HG03432 (cell line): ENCODE measurements around the gene DCBLD1.

Experiments
- ATAC-seq: cut with Tn5 transposase; IDR thresholded peaks from one replicate; pipeline ENCODE4 v1.9.1; 2021; ENCODE audit warnings: mild to moderate bottlenecking, moderate library complexity; ENCODE audit not compliant: unreplicated experiment

Gene DCBLD1

GRCh38 chr6:117521791-117522502, 39.5 kb downstream of the DCBLD1 start:
- ATAC-seq = no peak

DNA sequence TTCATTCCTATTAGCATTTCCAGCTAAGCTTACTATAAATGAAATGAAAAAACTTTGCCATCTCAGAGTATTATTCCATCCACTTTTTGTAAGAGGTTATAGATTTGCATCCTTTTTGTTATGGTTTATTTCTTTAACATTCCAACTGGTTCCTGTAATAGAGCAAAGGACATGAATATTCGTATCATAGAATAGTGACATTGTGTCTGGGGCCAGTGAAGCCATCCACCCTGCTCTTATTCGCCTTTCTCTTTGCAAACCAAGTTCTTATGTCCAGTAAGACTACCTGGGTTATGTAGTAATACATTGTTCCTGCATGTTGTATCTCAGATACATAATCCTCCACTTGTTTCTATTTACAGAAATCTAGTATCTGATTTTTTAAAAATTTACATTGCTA, 43.1 kb downstream of the DCBLD1 start:
- no peak for ATAC-seq

GRCh38 chr6:117530467-117531242, 48.2 kb downstream of the DCBLD1 start:
- no peak for ATAC-seq

DNA sequence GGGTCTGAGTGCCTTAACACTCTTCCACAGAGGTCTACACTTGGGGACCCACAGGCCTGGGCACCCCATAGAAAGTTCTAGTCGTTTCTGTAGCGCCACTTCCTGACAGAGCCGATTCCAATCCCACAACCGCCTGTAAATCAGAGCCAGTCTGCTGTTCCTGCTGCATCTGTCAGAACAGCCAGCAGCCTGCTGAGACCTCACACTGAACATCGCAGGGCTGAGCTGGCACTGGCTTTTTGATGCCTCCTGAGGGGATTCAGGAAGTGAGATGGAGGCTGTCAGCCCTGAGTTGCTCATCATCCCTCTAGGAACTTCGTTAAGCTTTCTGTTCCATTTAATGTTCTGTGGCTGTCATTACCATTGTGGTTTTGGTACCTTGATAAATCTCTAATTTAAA, 48.9 kb downstream of the DCBLD1 start:
- ATAC-seq = no peak

- ATAC-seq = no peak
Observed at GRCh38 chr6:117531809-117532725, 49.6 kb downstream of the DCBLD1 start.

GRCh38 chr6:117533775-117534174, 51.3 kb downstream of the DCBLD1 start:
- no peak for ATAC-seq

DNA sequence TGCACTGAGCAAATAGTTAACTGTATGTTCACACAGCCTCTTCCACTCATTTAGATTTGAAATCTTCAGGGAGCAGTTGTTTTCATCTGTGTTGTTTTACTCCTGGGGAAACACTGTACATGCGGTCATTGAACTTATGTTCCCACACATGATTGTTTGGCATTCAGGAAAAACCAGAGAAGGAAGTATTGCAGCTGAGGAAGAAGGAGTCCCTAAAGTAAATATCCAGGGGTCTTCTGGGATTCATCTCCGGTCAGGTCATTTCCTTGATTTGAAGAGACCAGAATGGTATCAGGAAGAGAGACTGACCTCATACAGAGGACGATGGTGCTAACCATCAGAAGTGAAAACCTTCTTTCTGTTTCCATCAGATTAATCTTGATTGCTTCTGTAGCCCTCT, 52.5 kb downstream of the DCBLD1 start:
- ATAC-seq = no peak

DNA sequence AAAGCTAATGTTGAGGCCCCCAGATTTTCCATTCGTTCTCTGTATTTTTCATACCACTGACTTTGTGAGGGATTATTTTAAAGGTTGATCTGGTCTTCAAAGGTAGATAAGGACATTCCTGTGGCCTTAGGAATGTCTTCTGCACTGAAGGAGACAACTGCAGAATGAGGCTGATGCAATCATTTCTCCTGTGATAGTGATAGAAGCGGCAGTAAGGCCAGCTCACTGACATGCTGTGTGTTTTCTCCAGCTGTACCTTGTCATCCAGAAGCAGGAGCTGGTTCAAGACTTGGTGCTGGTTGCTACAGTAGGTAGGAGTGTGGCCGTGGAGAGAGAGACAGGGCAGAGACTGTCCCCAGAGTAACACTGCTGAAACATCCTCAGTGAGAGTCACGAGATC, 53.8 kb downstream of the DCBLD1 start:
- no peak for ATAC-seq

DNA sequence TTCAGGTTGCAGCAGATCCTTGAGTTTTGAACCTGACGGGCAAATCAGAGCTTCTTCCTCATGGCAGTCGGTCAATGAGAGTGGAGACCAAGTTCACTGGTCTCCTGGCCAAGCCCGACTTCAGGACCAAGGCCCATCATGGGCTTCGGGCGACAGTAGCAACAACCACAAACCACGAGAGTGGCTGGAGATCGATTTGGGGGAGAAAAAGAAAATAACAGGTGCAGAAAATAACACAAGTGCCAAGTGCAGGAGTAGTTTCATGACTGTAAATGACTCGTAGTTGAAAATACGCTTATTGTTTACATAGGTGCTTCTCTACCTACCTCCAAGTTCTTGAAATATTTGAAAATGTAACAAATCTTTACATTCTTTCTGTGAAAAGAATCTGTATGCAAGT, 56.1 kb downstream of the DCBLD1 start:
- no peak for ATAC-seq

DNA sequence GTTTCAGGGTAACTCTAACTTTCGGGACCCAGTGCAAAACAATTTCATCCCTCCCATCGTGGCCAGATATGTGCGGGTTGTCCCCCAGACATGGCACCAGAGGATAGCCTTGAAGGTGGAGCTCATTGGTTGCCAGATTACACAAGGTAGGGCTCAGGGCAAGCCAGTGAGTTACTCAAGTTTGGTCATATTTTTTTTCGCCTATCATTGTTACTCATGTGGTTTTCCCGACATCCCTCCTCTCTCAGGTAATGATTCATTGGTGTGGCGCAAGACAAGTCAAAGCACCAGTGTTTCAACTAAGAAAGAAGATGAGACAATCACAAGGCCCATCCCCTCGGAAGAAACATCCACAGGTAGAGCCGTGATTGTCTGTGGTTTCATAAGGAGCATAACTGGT, 58.2 kb downstream of the DCBLD1 start:
- no peak for ATAC-seq

DNA sequence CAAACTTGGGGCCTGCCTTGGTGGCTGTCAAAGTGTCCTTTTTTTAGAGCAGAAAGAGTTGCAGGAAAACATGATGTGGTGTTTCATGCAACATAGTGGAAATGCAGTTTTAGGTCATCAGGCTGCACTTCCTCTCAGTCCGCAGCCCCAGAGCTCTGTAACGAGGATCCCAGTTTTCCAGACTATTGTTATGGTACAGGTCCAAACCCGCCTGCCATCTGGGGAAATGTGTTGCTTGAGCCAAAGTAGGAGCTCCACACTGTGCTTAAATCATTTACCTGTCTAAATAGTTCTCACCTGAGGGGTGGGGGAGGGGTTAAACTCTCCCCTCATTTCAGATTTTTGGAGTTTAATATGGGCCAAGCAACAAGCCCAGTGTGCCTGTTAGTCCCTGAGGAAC, 60.0 kb downstream of the DCBLD1 start:
- ATAC-seq = no peak

DNA sequence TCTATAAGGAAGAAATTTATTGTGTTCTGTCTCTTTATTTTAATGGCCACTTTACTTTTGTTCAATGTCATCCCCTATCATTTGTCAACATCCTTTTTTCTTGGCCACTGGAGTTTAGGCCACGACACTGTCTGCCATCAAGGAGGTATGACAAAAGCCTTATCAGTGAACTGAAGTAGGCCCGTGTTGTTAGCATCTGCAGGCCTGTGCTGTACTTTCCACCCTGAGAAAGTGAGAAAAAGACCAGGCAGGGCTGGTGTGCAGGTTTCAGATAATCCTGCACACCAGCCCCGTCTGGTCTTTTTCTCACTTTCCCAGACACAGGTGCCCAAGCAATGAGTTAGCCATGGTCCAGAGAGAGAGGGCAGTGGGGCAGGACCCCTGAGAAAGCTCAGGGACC, 62.2 kb downstream of the DCBLD1 start:
- ATAC-seq = no peak

- no peak for ATAC-seq
Observed at GRCh38 chr6:117545161-117545595, 62.7 kb downstream of the DCBLD1 start.

GRCh38 chr6:117546674-117547073, 64.2 kb downstream of the DCBLD1 start:
- ATAC-seq = no peak

DNA sequence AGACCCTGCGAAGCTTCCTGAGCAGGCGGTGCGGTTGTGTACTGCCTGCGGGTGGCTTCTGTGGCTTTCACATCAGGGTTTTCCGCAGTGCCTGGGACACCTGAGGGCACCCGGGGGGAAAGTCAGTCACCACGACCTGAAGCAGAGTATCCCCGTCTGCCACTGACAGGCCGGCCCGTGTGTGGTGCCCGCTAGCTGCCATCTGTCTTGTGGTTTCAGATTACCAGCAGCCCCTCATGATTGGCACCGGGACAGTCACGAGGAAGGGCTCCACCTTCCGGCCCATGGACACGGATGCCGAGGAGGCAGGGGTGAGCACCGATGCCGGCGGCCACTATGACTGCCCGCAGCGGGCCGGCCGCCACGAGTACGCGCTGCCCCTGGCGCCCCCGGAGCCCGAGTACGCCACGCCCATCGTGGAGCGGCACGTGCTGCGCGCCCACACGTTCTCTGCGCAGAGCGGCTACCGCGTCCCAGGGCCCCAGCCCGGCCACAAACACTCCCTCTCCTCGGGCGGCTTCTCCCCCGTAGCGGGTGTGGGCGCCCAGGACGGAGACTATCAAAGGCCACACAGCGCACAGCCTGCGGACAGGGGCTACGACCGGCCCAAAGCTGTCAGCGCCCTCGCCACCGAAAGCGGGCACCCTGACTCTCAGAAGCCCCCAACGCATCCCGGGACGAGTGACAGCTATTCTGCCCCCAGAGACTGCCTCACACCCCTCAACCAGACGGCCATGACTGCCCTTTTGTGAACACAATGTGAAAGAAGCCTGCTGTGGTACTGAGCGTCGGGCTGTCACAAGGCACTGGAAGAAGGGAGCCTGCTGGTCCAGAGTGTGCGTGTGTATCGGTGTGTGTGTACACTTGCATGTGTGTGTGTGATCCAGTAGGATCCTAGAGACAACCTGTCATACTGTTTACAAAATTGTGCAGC, 65.5 kb downstream of the DCBLD1 start:
- ATAC-seq = peak; percentile 64

- no peak for ATAC-seq
Observed at GRCh38 chr6:117548797-117549301, 66.4 kb downstream of the DCBLD1 start.

GRCh38 chr6:117549611-117550010, 67.1 kb downstream of the DCBLD1 start:
- no peak for ATAC-seq

GRCh38 chr6:117550078-117550600, 67.7 kb downstream of the DCBLD1 start:
- no peak for ATAC-seq

DNA sequence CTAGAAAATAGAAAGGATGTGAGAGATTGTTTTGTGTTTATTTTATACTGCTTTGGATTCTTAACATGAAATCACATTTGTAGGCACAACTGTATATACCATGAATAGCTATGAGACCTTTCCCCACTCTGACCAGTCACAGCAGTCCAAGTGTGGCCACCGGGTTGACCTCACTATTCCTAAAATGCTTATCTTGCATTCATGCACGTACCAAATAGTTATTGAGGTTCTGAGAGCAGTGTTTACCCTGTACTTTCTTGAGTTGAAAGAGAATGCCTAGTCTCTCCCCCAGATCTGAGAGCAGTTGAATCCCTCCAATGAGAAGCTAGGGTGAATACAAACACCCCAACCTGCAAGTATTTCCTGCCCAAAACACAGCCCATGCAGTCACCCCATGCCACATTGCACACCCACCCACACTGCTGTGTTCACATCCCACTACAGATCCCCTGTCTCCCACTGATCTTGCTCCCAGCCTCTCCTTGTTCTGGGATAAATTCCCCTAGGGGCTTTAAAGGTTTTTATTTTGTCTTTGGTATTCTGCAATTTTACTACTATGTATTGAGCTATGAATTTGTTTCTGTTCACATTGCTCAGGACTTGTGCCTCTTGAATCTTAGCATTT, 68.3 kb downstream of the DCBLD1 start:
- no peak for ATAC-seq
